ENCODE data around the gene NEU1.
A peak's percentile ranks its signal among the peaks of the same experiment; 100 is the strongest.
"Not testable (repeated sequence)": the region's sequence is repeated elsewhere in the genome, so short reads cannot be mapped to it uniquely, and the experiment has no call there.

The NEU1 gene

GRCh38 chr6:31861919-31862343 is 690 bp downstream of the NEU1 start:
- Histone ChIP-seq H3K36me3 (ENCODE audit: control insufficient read depth in 1 of 2, insufficient read depth in 2 of 2, low read length in 2 of 2) (peaks cover 18 to 46% of the 10 kb centered on the region in 2 donors), H3K27ac (ENCODE audit: low read depth, low read length) (no peak overlapping the region)

GRCh38 chr6:31861150-31861549 is 1.5 kb downstream of the NEU1 start:
- Histone ChIP-seq H3K4me1 (ENCODE audit: control insufficient read depth in 1 of 2, insufficient read depth in 2 of 2, low read length in 2 of 2) (peaks cover 6 to 14% of the 10 kb centered on the region in 2 donors), H3K9me3 (ENCODE audit: control insufficient read depth in 1 of 2, low read length in 2 of 2) (no peaks in the 10 kb centered on the region), H3K27me3 (ENCODE audit: control insufficient read depth in 1 of 2, insufficient read depth in 2 of 2, low read length in 2 of 2) (no peaks in the 10 kb centered on the region), H3K9ac (ENCODE audit: low read depth in 1 of 2, low read length in 2 of 2) (no peak overlapping the region), H3K27ac (ENCODE audit: low read depth, low read length) (no peak overlapping the region), H3K4me3 (ENCODE audit: low read depth in 1 of 2, low read length in 2 of 2) (no peak overlapping the region), H3K36me3 (ENCODE audit: control insufficient read depth in 1 of 2, insufficient read depth in 2 of 2, low read length in 2 of 2) (peaks cover 18 to 45% of the 10 kb centered on the region in 2 donors)

More at GRCh38 chr6:31861919-31862343, 690 bp downstream of the NEU1 start:
- Histone ChIP-seq H3K27me3 (ENCODE audit: control insufficient read depth in 1 of 2, insufficient read depth in 2 of 2, low read length in 2 of 2) (no peaks in the 10 kb centered on the region), H3K4me1 (ENCODE audit: control insufficient read depth in 1 of 2, insufficient read depth in 2 of 2, low read length in 2 of 2) (peaks cover 6 to 14% of the 10 kb centered on the region in 2 donors), H3K4me3 (ENCODE audit: low read depth in 1 of 2, low read length in 2 of 2) (peak overlapping the region; percentile 80 to 94), H3K9ac (ENCODE audit: low read depth in 1 of 2, low read length in 2 of 2) (peak overlapping the region; percentile 83 to 98), H3K9me3 (ENCODE audit: control insufficient read depth in 1 of 2, low read length in 2 of 2) (no peaks in the 10 kb centered on the region)

GRCh38 chr6:31860349-31860748 is 2.3 kb downstream of the NEU1 start:
- H3K36me3 ChIP-seq (ENCODE audit: control insufficient read depth in 1 of 2, insufficient read depth in 2 of 2, low read length in 2 of 2), result peaks cover 18 to 37% of the 10 kb centered on the region in 2 donors
- no peak overlapping the region for H3K27ac ChIP-seq (ENCODE audit: low read depth, low read length)

GRCh38 chr6:31859923-31860322 is 2.7 kb downstream of the NEU1 start:
- H3K9ac ChIP-seq (ENCODE audit: low read depth in 1 of 2, low read length in 2 of 2), result no peak overlapping the region
- no peak overlapping the region for H3K4me3 ChIP-seq (ENCODE audit: low read depth in 1 of 2, low read length in 2 of 2)
- no peaks in the 10 kb centered on the region for H3K9me3 ChIP-seq (ENCODE audit: control insufficient read depth in 1 of 2, low read length in 2 of 2)
- H3K27ac ChIP-seq (ENCODE audit: low read depth, low read length), result no peak overlapping the region
- no peaks in the 10 kb centered on the region for H3K27me3 ChIP-seq (ENCODE audit: control insufficient read depth in 1 of 2, insufficient read depth in 2 of 2, low read length in 2 of 2)
- peaks cover 6 to 14% of the 10 kb centered on the region in 2 donors for H3K4me1 ChIP-seq (ENCODE audit: control insufficient read depth in 1 of 2, insufficient read depth in 2 of 2, low read length in 2 of 2)
- H3K36me3 ChIP-seq (ENCODE audit: control insufficient read depth in 1 of 2, insufficient read depth in 2 of 2, low read length in 2 of 2), result peaks cover 18 to 34% of the 10 kb centered on the region in 2 donors

More at GRCh38 chr6:31860349-31860748, 2.3 kb downstream of the NEU1 start:
- no peaks in the 10 kb centered on the region for H3K9me3 ChIP-seq (ENCODE audit: control insufficient read depth in 1 of 2, low read length in 2 of 2)
- H3K27me3 ChIP-seq (ENCODE audit: control insufficient read depth in 1 of 2, insufficient read depth in 2 of 2, low read length in 2 of 2), result no peaks in the 10 kb centered on the region
- no peak overlapping the region for H3K9ac ChIP-seq (ENCODE audit: low read depth in 1 of 2, low read length in 2 of 2)
- peaks cover 6 to 14% of the 10 kb centered on the region in 2 donors for H3K4me1 ChIP-seq (ENCODE audit: control insufficient read depth in 1 of 2, insufficient read depth in 2 of 2, low read length in 2 of 2)
- no peak overlapping the region for H3K4me3 ChIP-seq (ENCODE audit: low read depth in 1 of 2, low read length in 2 of 2)

GRCh38 chr6:31858707-31859106 is 3.9 kb downstream of the NEU1 start:
- peaks cover 6 to 14% of the 10 kb centered on the region in 2 donors for H3K4me1 ChIP-seq (ENCODE audit: control insufficient read depth in 1 of 2, insufficient read depth in 2 of 2, low read length in 2 of 2)
- H3K27me3 ChIP-seq (ENCODE audit: control insufficient read depth in 1 of 2, insufficient read depth in 2 of 2, low read length in 2 of 2), result no peaks in the 10 kb centered on the region
- no peak overlapping the region for H3K4me3 ChIP-seq (ENCODE audit: low read depth in 1 of 2, low read length in 2 of 2)
- no peak overlapping the region for H3K9ac ChIP-seq (ENCODE audit: low read depth in 1 of 2, low read length in 2 of 2)
- no peaks in the 10 kb centered on the region for H3K9me3 ChIP-seq (ENCODE audit: control insufficient read depth in 1 of 2, low read length in 2 of 2)
- no peak overlapping the region for H3K27ac ChIP-seq (ENCODE audit: low read depth, low read length)
- H3K36me3 ChIP-seq (ENCODE audit: control insufficient read depth in 1 of 2, insufficient read depth in 2 of 2, low read length in 2 of 2), result peaks cover 18 to 34% of the 10 kb centered on the region in 2 donors

GRCh38 chr6:31857774-31858173 is 4.8 kb downstream of the NEU1 start:
- H3K9me3 ChIP-seq (ENCODE audit: control insufficient read depth in 1 of 2, low read length in 2 of 2); H3K27me3 ChIP-seq (ENCODE audit: control insufficient read depth in 1 of 2, insufficient read depth in 2 of 2, low read length in 2 of 2); H3K4me3 ChIP-seq (ENCODE audit: low read depth in 1 of 2, low read length in 2 of 2); H3K27ac ChIP-seq (ENCODE audit: low read depth, low read length); H3K4me1 ChIP-seq (ENCODE audit: control insufficient read depth in 1 of 2, insufficient read depth in 2 of 2, low read length in 2 of 2); H3K9ac ChIP-seq (ENCODE audit: low read depth in 1 of 2, low read length in 2 of 2): not testable (repeated sequence)
- peaks cover 18 to 34% of the 10 kb centered on the region in 2 donors for H3K36me3 ChIP-seq (ENCODE audit: control insufficient read depth in 1 of 2, insufficient read depth in 2 of 2, low read length in 2 of 2)

GRCh38 chr6:31851980-31852718 is 10.5 kb downstream of the NEU1 start:
- not testable (repeated sequence) for H3K4me3 ChIP-seq (ENCODE audit: low read depth in 1 of 2, low read length in 2 of 2); H3K9me3 ChIP-seq (ENCODE audit: control insufficient read depth in 1 of 2, low read length in 2 of 2); H3K9ac ChIP-seq (ENCODE audit: low read depth in 1 of 2, low read length in 2 of 2); H3K36me3 ChIP-seq (ENCODE audit: control insufficient read depth in 1 of 2, insufficient read depth in 2 of 2, low read length in 2 of 2); H3K4me1 ChIP-seq (ENCODE audit: control insufficient read depth in 1 of 2, insufficient read depth in 2 of 2, low read length in 2 of 2); H3K27me3 ChIP-seq (ENCODE audit: control insufficient read depth in 1 of 2, insufficient read depth in 2 of 2, low read length in 2 of 2); H3K27ac ChIP-seq (ENCODE audit: low read depth, low read length)

- H3K4me1 ChIP-seq (ENCODE audit: control insufficient read depth in 1 of 2, insufficient read depth in 2 of 2, low read length in 2 of 2), result no peaks in the 10 kb centered on the region
- no peak overlapping the region for H3K9ac ChIP-seq (ENCODE audit: low read depth in 1 of 2, low read length in 2 of 2)
- no peak overlapping the region for H3K27ac ChIP-seq (ENCODE audit: low read depth, low read length)
- no peaks in the 10 kb centered on the region for H3K27me3 ChIP-seq (ENCODE audit: control insufficient read depth in 1 of 2, insufficient read depth in 2 of 2, low read length in 2 of 2)
- no peaks in the 10 kb centered on the region for H3K36me3 ChIP-seq (ENCODE audit: control insufficient read depth in 1 of 2, insufficient read depth in 2 of 2, low read length in 2 of 2)
- no peak overlapping the region for H3K4me3 ChIP-seq (ENCODE audit: low read depth in 1 of 2, low read length in 2 of 2)
- H3K9me3 ChIP-seq (ENCODE audit: control insufficient read depth in 1 of 2, low read length in 2 of 2), result no peaks in the 10 kb centered on the region
Measured at GRCh38 chr6:31851485-31851832, 11.2 kb downstream of the NEU1 start.

- Histone ChIP-seq H3K27ac (ENCODE audit: low read depth, low read length) (no peak overlapping the region), H3K4me1 (ENCODE audit: control insufficient read depth in 1 of 2, insufficient read depth in 2 of 2, low read length in 2 of 2) (no peaks in the 10 kb centered on the region), H3K4me3 (ENCODE audit: low read depth in 1 of 2, low read length in 2 of 2) (no peak overlapping the region), H3K9ac (ENCODE audit: low read depth in 1 of 2, low read length in 2 of 2) (no peak overlapping the region), H3K27me3 (ENCODE audit: control insufficient read depth in 1 of 2, insufficient read depth in 2 of 2, low read length in 2 of 2) (no peaks in the 10 kb centered on the region), H3K9me3 (ENCODE audit: control insufficient read depth in 1 of 2, low read length in 2 of 2) (no peaks in the 10 kb centered on the region), H3K36me3 (ENCODE audit: control insufficient read depth in 1 of 2, insufficient read depth in 2 of 2, low read length in 2 of 2) (no peaks in the 10 kb centered on the region)
Measured at GRCh38 chr6:31850765-31851484, 11.7 kb downstream of the NEU1 start.

GRCh38 chr6:31847276-31847978 is 15.2 kb downstream of the NEU1 start:
- H3K27me3 ChIP-seq (ENCODE audit: control insufficient read depth in 1 of 2, insufficient read depth in 2 of 2, low read length in 2 of 2), result no peaks in the 10 kb centered on the region
- H3K9ac ChIP-seq (ENCODE audit: low read depth in 1 of 2, low read length in 2 of 2), result no peak overlapping the region
- no peaks in the 10 kb centered on the region for H3K9me3 ChIP-seq (ENCODE audit: control insufficient read depth in 1 of 2, low read length in 2 of 2)
- H3K4me3 ChIP-seq (ENCODE audit: low read depth in 1 of 2, low read length in 2 of 2), result no peak overlapping the region
- H3K36me3 ChIP-seq (ENCODE audit: control insufficient read depth in 1 of 2, insufficient read depth in 2 of 2, low read length in 2 of 2), result no peaks in the 10 kb centered on the region
- no peaks in the 10 kb centered on the region for H3K4me1 ChIP-seq (ENCODE audit: control insufficient read depth in 1 of 2, insufficient read depth in 2 of 2, low read length in 2 of 2)
- H3K27ac ChIP-seq (ENCODE audit: low read depth, low read length), result no peak overlapping the region
